HG03139 (cell line): ENCODE data around the gene CTH.
A peak's percentile ranks its signal among the peaks of the same experiment; 100 is the strongest.
"Not testable (repeated sequence)": the region's sequence is repeated elsewhere in the genome, so short reads cannot be mapped to it uniquely, and the experiment has no call there.

Experiments used
- ATAC-seq: cut with Tn5 transposase; IDR thresholded peaks from one replicate; pipeline ENCODE4 v1.9.1; 2021; ENCODE audit not compliant: unreplicated experiment

The CTH gene

GRCh38 chr1:70449049-70449448 lies 38.0 kb downstream of the CTH start:
- no peak for ATAC-seq

- not testable (repeated sequence) for ATAC-seq
Measured at GRCh38 chr1:70452164-70452939, 41.3 kb downstream of the CTH start.

- ATAC-seq: no peak
Measured at GRCh38 chr1:70455291-70455690, 44.2 kb downstream of the CTH start.

- ATAC-seq: no peak
Measured at GRCh38 chr1:70458131-70458530, 47.1 kb downstream of the CTH start.

- ATAC-seq: no peak
Measured at GRCh38 chr1:70459496-70460225, 48.6 kb downstream of the CTH start.

- not testable (repeated sequence) for ATAC-seq
Measured at GRCh38 chr1:70460740-70461713, 50.0 kb downstream of the CTH start.

- ATAC-seq: no peak
Measured at GRCh38 chr1:70462611-70463010, 51.5 kb downstream of the CTH start.

- ATAC-seq: no peak
Measured at GRCh38 chr1:70465911-70466310, 54.8 kb downstream of the CTH start.

- no peak for ATAC-seq
Measured at GRCh38 chr1:70467531-70467930, 56.5 kb downstream of the CTH start.

GRCh38 chr1:70468180-70468579 lies 57.1 kb downstream of the CTH start:
- ATAC-seq: no peak

- not testable (repeated sequence) for ATAC-seq
Measured at GRCh38 chr1:70469184-70469583, 58.1 kb downstream of the CTH start.

GRCh38 chr1:70475023-70475422 lies 64.0 kb downstream of the CTH start:
- no peak for ATAC-seq

- no peak for ATAC-seq
Measured at GRCh38 chr1:70477090-70477489, 66.0 kb downstream of the CTH start.

- not testable (repeated sequence) for ATAC-seq
Measured at GRCh38 chr1:70477905-70478304, 66.8 kb downstream of the CTH start.

GRCh38 chr1:70483342-70483741 lies 72.3 kb downstream of the CTH start:
- ATAC-seq: no peak

GRCh38 chr1:70485624-70486023 lies 74.6 kb downstream of the CTH start:
- ATAC-seq: no peak

GRCh38 chr1:70486676-70487458 lies 75.8 kb downstream of the CTH start:
- ATAC-seq: no peak

- no peak for ATAC-seq
Measured at GRCh38 chr1:70487459-70487815, 76.4 kb downstream of the CTH start.

- ATAC-seq: peak; percentile 69
Measured at GRCh38 chr1:70487910-70488665, 77.0 kb downstream of the CTH start.
